Measurements from ENCODE around the gene HSD3B7. TPM values are rescaled to one million over a fixed set of nuclear protein-coding genes. Genes with fewer than 3 reads are reported as not detected.
A peak's percentile ranks its signal among the peaks of the same experiment; 100 is the strongest.

Gene HSD3B7
- total RNA-seq, 1 donor from 2014 or later = 30.4 TPM

DNA sequence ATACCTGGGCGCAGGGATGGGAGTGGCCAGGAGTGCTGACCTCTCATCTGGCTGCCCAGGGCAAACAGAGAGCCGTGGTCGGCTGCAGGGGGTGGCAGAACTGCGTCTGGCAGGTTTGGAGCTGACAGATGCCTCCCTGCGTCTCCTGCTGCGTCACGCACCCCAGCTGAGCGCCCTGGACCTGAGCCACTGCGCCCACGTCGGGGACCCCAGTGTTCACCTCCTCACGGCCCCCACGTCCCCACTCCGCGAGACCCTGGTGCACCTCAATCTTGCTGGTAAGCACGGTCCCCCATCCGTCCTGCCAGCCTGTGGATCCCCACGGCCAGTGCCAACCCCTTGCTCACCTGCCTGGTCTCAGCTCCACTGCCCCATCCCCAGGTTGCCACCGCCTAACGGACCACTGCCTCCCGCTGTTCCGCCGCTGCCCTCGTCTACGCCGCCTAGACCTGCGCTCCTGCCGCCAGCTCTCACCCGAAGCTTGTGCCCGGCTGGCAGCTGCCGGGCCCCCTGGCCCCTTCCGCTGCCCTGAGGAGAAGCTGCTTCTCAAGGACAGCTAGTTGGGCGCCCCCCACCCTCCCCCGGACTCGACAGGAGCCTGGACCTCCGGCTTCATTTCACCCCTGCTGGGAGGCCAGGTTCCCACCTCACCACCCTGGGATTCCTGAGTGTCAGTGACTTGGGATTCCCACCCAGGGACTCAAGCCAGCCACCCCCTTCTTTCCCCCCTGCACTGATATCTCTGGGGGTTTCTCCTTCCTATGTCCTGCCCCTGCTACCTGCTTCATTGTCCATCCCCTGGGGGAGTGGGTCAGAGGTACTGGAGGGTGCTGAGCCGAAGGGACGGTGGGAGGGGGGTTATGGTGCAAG lies 38.1 kb upstream of the HSD3B7 start:
- ATAC-seq (no peak), DNase-seq (no peak)

DNA sequence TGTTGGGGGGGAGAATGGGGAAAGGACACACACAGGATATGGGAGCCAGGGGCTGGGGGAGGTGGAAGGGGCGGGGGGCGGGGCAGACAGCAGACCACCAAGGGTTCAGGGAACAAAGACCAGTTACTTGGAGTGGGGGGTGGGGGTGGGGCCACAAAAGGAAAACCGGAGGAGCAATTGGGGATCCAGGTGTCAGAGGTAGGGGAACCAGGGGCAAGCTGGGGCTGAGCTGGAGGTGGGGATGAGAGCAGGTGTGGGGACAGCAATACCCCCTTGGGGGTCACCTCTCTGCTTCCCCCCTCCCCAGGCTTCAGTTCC lies 37.5 kb upstream of the HSD3B7 start:
- Histone ChIP-seq H3K36me3 (peaks cover 2% of the 10 kb centered on the region), H3K27me3 (no peaks in the 10 kb centered on the region), H3K4me1 (peaks cover 21% of the 10 kb centered on the region), H3K27ac (peak overlapping the region; percentile 85), H3K9me3 (no peaks in the 10 kb centered on the region), H3K4me3 (no peak overlapping the region)
- intact Hi-C loops (cut with DNase I) = no loop called here
- ATAC-seq = no peak
- TF ChIP-seq, protein P1, sequence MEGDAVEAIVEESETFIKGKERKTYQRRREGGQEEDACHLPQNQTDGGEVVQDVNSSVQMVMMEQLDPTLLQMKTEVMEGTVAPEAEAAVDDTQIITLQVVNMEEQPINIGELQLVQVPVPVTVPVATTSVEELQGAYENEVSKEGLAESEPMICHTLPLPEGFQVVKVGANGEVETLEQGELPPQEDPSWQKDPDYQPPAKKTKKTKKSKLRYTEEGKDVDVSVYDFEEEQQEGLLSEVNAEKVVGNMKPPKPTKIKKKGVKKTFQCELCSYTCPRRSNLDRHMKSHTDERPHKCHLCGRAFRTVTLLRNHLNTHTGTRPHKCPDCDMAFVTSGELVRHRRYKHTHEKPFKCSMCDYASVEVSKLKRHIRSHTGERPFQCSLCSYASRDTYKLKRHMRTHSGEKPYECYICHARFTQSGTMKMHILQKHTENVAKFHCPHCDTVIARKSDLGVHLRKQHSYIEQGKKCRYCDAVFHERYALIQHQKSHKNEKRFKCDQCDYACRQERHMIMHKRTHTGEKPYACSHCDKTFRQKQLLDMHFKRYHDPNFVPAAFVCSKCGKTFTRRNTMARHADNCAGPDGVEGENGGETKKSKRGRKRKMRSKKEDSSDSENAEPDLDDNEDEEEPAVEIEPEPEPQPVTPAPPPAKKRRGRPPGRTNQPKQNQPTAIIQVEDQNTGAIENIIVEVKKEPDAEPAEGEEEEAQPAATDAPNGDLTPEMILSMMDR (IDR thresholded peaks at IDR 0.05) = no peak
- DNase-seq = no peak

More for the DNA sequence above, 38.1 kb upstream of the HSD3B7 start:
- no peak overlapping the region for H3K27ac ChIP-seq
- peaks cover 25% of the 10 kb centered on the region for H3K4me1 ChIP-seq
- H3K9me3 ChIP-seq = no peaks in the 10 kb centered on the region
- TF ChIP-seq, protein P1 (IDR thresholded peaks at IDR 0.05) = no peak
- H3K27me3 ChIP-seq = no peaks in the 10 kb centered on the region
- intact Hi-C loops (cut with DNase I) = no loop called here
- no peak overlapping the region for H3K4me3 ChIP-seq
- peaks cover 4% of the 10 kb centered on the region for H3K36me3 ChIP-seq

DNA sequence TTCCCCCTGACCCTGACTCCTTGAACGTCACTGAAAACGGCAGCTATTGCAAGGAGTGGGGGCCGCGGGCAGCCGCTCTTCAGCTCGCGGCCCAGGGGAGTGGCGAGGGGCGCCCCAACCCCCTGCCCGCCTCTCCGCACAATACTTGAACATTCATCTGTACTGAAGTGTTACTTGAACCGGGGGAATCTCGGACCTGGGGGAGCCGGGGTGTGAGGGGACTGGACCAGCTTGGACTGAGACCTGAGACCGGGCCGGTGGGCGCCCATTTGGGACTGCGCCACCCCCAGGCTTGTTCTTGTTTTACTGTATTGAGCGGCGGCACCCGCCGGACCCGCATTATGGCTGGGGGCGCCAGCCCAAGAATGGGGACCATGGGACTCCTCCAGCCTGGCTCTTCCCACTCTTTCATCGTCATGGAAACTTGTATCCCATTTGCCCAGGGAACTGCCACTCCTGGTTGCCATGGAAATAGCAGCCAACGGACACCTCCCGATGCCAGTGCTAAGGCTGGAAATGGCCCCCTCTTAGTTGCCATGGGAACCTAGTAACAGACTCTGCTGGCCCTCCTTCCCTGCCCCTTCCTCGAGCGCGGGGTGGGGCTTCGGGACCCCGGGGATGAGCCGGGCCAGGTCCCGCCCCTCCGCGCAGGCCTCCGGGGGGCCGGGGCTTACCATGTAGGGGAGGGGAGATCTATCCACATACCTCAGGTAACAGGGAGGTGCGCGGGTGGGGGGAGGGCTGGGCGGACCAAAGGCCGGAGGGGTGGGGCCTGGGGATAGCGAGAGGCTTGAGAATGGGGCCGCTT lies 36.9 kb upstream of the HSD3B7 start:
- intact Hi-C loops (cut with DNase I) = no loop called here
- H3K4me1 ChIP-seq = peaks cover 21% of the 10 kb centered on the region
- H3K27ac ChIP-seq = peak overlapping the region; percentile 85
- H3K4me3 ChIP-seq = peak overlapping the region; percentile 81
- DNase-seq = peak; percentile 87
- TF ChIP-seq, protein P1 (IDR thresholded peaks at IDR 0.05) = no peak
- no peaks in the 10 kb centered on the region for H3K9me3 ChIP-seq
- peak; percentile 65 for ATAC-seq
- no peaks in the 10 kb centered on the region for H3K27me3 ChIP-seq
- no peaks in the 10 kb centered on the region for H3K36me3 ChIP-seq

DNA sequence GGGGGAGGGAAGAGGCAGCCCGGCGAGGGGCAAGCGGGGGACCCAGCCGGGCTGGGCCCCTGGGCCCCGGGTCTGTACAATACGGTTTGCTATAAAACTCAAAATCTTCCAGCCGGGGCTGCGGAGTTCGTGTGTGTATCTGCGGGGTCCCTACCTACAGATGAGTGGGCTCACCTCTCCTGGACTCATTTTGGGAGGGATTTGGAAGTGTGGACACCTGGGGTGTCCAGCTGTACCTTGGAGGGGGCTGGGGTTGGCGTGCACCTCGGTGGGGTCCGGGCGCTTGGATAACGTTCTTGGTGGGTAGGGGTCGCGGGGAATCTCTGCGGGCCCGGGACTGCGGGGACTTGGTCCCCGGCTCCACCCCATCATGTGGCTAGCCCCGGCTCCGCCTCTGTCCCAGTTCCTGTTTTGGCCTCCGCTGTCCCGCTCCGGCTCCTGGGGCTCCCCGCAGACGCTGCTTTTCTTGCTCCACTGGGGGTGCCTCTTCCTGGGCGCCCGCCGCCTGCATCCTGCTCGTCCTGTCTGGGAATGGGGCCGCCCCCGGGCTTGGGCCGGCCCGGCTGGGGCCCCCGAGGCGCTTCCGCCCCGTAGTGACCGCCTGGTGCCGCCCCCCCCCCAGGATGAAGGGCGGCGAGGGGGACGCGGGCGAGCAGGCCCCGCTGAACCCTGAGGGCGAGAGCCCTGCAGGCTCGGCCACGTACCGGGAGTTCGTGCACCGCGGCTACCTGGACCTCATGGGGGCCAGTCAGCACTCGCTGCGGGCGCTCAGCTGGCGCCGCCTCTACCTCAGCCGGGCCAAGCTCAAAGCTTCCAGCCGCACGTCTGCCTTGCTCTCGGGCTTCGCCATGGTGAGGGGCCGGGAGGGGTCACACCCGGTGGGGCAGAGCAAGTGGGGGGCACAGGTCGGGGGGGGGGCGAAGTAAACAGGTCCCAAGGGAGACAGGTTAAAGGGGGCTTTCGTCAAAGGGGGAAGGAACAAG lies 36.0 kb upstream of the HSD3B7 start, which contains the start of gene ORAI3:
ORAI3 (plus strand) TSS at position 402 of the 983 bp plus-strand sequence; CDS start at position 624, 222 bp downstream.
- DNase-seq (peak; percentile 91), ATAC-seq (peak; percentile 79)
- Histone ChIP-seq H3K27me3 (no peaks in the 10 kb centered on the region), H3K27ac (peak within 1 kb of the TSS; percentile 85), H3K4me3 (peak within 1 kb of the TSS; percentile 81), H3K9me3 (no peaks in the 10 kb centered on the region), H3K36me3 (no peaks in the 10 kb centered on the region), H3K4me1 (peaks cover 27% of the 10 kb centered on the region)
- TF ChIP-seq, protein P1 (IDR thresholded peaks at IDR 0.05) = no peak
- intact Hi-C loops (cut with DNase I) = no loop called here

Measured in upper lobe of right lung (tissue), 1 donor.